Activated CD8-positive, alpha-beta memory T cell treated with anti-CD3 and anti-CD28 coated beads, Interleukin-2, amount 50 U/mL, for 48 hours (primary cell): Measurements from ENCODE around the gene ATRN.
"Not testable (repeated sequence)": the region's sequence is repeated elsewhere in the genome, so short reads cannot be mapped to it uniquely, and the experiment has no call there.

Experiments
- DNase-seq: peaks from one replicate; pipeline ENCODE4 v3.0.0-alpha.2; 2020

Gene ATRN

GRCh38 chr20:3471397-3472021, 691 bp downstream of the ATRN start:
- peak; percentile 63 for DNase-seq

DNA sequence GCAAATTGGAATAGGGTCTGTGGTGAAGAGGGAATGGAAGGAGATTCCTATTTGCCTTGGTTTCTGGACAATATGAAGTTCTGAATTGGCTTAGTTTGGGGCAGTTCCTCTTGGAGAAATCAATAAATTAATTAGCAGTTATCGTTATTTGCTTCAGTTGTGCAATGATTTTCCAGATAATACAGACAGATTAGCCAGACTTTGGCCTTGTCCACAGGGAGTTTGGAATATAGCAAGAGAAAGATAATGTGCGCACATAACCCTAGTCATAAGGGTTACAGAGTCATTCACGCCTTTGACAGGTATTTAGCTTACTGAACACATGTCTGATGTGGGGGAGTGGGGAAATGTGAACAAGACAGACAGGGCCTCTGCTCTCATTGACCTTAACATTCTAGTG, 1.3 kb downstream of the ATRN start:
- DNase-seq, result no peak

- DNase-seq, result no peak
Measured at GRCh38 chr20:3473324-3473723, 2.5 kb downstream of the ATRN start.

DNA sequence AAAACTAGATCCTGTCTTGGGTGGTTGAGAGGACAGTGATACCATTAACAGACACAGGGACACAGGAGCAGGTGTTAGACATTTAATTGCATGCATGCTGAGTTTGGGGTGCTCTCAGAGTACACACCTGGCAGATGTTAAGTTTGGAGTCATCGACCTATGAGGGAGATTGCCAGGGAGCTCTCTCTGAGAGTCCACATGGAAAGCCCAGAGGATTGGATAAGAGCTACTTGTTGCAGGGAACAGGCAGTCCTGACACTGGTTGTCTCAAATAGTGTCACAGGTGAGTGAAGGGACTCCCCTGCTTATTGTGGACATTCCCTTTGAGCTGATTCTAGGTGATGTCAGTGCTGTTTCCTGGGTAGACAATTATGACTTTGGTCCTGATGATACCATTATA, 3.1 kb downstream of the ATRN start:
- DNase-seq, result no peak

GRCh38 chr20:3477003-3477860, 6.4 kb downstream of the ATRN start:
- not testable (repeated sequence) for DNase-seq

- DNase-seq, result no peak
Measured at GRCh38 chr20:3477861-3478544, 7.2 kb downstream of the ATRN start.

GRCh38 chr20:3479025-3479424, 8.2 kb downstream of the ATRN start:
- no peak for DNase-seq

DNA sequence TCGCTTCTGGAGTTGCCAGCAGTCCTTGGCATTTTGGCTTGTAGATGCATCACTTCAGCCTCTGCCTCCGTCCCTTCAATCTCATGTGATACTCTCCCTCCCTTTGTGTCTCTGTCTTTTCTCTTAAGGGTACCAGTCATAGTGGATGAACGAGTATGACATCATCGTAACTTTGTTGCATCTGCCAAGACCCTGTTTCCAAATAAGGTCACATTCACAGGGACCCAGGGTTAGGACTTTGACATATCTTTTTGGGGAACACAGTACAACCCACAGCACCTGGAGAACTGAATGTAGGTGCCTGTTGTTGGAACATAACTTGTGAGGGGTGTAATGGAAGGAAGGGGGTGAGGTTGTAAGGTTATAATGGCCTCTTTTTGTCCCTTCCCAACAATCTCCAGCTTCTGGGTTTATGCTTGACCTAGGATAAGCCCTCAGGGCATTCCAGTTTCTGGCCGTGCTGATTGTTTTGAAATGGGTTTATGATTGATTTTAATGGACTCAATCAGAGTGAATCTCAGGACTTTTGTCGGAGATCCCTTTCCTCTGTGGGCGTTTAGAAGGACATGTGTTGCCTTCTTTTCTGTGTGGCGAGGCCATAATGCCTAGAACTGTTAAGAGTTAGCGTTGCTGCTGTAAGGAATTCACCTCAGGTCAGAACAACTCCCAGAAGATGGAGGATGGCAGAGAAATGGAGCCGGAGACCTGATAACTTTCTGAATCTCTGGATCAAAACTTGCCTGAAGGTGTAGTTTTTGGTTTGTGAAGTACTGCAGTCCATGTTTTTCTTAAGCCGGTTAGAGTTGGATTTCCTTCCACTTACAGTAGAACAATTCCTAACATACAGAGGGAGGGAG, 9.2 kb downstream of the ATRN start:
- DNase-seq, result no peak

DNA sequence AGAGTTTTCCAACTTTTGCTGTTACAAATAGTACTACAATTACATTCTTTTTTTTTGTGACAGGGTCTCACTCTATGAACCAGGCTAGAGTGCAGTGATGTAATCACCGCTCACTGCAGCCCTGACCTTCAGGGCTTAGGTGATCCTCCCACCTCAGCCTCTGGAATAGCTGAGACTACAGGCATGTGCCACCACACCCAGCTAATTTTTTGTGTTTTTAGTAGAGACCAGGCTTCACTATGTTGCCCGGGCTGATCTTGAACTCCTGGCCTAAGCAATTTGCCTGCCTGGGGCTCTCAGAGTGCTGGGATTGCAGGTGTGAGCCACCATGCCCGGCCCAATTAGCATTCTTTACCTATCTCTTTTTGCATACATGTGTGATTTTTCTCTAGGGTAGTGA, 12.5 kb downstream of the ATRN start:
- DNase-seq, result no peak

GRCh38 chr20:3483784-3484183, 13.0 kb downstream of the ATRN start:
- no peak for DNase-seq

DNA sequence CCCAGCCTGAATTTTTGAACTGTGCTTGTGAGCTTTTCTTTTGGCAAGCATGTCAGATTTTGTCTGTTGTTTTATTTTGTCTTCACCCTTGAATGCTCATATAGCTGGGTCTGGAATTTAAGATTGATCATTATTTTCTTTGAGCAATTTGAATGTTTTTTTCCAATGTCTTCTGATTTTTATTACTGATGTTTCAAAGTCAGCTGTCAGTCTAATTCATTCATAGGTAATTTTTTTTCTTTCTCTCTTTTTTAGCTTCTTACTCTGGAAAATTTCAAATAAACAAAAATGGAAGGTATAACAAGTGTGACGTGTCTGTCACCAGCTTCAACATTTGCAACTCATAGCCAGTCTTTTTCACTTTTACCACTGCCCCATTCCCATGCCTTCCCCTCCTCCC, 15.1 kb downstream of the ATRN start:
- no peak for DNase-seq

GRCh38 chr20:3486850-3487249, 16.0 kb downstream of the ATRN start:
- DNase-seq, result no peak

GRCh38 chr20:3492669-3493068, 21.9 kb downstream of the ATRN start:
- DNase-seq, result no peak

DNA sequence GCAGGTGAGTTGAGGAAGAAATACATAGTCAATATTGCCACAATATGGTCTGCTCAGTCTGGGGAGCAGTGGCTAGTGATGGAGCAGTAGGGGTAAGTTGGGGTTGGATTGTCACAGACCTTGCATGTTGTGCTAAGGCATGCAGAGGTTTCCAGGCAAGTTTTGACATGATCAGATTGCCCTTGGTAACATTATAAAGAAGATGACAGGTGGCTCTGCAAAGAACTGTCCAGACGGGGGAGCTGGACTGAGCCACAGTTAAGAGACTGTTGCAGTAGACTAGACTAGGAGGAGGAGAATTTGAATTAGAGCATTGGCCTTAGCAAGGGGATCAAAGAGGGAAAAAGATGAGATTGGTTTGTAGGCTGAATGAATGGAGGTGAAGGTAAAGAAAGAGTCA, 23.4 kb downstream of the ATRN start:
- DNase-seq, result no peak

DNA sequence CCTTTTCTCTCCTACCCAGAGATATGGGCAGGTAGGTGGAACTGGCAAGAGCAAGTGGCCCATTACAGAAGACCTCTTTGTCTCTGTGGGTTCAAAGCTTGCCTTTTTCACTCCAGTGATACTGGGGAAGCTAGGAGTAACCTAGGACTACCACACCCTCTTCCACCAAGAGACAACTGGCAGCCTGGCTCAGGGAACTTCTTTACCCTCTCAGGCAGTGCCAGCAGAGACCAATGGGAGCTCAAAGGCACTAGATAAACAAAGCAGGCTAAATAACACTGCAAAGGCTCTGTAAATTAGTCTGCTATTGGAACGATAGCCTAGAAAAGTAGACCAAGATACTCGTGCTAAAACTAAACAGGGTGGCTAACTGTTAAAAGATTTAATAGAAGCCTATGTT, 32.1 kb downstream of the ATRN start:
- no peak for DNase-seq

DNA sequence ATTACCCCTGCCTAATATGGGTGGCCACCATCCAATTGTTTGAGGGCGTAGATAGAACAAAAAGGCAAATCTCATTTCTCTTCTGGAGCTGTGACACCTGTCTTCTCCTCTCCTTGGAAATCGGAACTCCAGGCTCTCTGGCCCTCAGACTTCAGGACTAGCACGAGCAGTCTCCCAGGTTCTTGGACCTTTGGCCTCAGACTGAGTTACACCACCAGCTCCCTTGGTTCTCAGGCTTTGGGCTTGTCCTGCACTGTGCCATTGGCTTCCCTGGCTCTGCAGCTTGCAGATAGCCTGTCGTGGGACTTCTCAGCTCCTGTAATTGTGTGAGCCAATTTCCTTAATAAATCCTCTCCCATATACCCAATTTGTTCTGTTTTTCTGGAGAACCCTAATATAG, 34.3 kb downstream of the ATRN start:
- DNase-seq, result no peak

- no peak for DNase-seq
Measured at GRCh38 chr20:3509064-3509463, 38.2 kb downstream of the ATRN start.

DNA sequence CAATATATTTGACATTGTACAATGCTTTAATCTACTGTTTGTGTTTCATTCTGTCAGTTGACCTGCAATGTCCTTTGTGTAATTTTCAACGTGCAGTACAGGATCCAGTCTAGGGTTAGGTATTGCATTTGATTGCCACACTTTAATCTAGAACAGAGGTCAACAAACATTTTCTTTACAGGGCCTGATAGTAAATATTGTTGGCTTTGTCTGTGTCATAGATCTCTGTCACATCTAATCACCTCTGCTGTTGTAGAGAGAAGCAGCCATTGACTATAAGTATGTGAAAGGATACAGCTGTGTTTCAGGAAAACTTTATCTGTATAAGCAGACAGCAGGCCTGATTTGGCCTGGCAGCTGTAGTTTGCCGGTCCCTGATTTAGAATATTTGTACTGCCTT, 39.3 kb downstream of the ATRN start:
- no peak for DNase-seq

GRCh38 chr20:3512239-3512638, 41.4 kb downstream of the ATRN start:
- DNase-seq, result not testable (repeated sequence)

GRCh38 chr20:3514012-3514642, 43.3 kb downstream of the ATRN start:
- no peak for DNase-seq

GRCh38 chr20:3515379-3516170, 44.8 kb downstream of the ATRN start:
- DNase-seq, result no peak
